SK-N-MC (cell line): ENCODE results near the gene ZSCAN12.
"Not testable (repeated sequence)": the region's sequence is repeated elsewhere in the genome, so short reads cannot be mapped to it uniquely, and the experiment has no call there.

ENCODE experiments used
- DNase-seq: peaks from one replicate; pipeline ENCODE4 v3.0.0-alpha.2; 2011; ENCODE audit warnings: low read depth, low spot score
- H3K27ac ChIP-seq: fragments of 200-600 bp; sonication (generic); 2 replicates; pipeline ENCODE4 v1.5.1; 2016; ENCODE audit warnings: mixed run types
- H3K36me3 ChIP-seq: fragments of 200-600 bp; sonication (generic); 2 replicates; pipeline ENCODE4 v1.6.1; 2017; ENCODE audit warnings: antibody characterized with exemption, low read length, mixed read lengths; ENCODE audit not compliant: insufficient read depth
- H3K4me3 ChIP-seq: fragments of 200-600 bp; sonication (generic); 2 replicates; pipeline ENCODE4 v1.5.1; 2016
- H3K9ac ChIP-seq: fragments of 200-600 bp; sonication (generic); 2 replicates; pipeline ENCODE4 v1.8.0; 2017; ENCODE audit warnings: mixed run types, mixed read lengths; ENCODE audit not compliant: insufficient read length
- H3K9me3 ChIP-seq: fragments of 200-600 bp; sonication (generic); 2 replicates; pipeline ENCODE4 v1.6.1; 2017; ENCODE audit warnings: low read depth, mild to moderate bottlenecking, antibody characterized with exemption, low read length, moderate library complexity, mixed read lengths
- EZH2 ChIP-seq: fragments of 200-600 bp; sonication (generic); IDR thresholded peaks from one replicate; pipeline ENCODE4 v1.6.1; 2017; ENCODE audit warnings: antibody characterized with exemption
- FOXP2 ChIP-seq: optimal IDR thresholded peaks from 2 replicates; pipeline ENCODE3; 2011; ENCODE audit warnings: mild to moderate bottlenecking, moderate library complexity; ENCODE audit not compliant: insufficient read depth; ENCODE audit errors: extremely low read length, control extremely low read depth
- POLR2AphosphoS5 ChIP-seq: IDR thresholded peaks from 2 replicates; pipeline ENCODE4 v1.6.1; 2012; ENCODE audit warnings: mild to moderate bottlenecking, low read depth, low read length, borderline replicate concordance

The ZSCAN12 gene

GRCh38 chr6:28433119-28433518 is 33.6 kb upstream of the ZSCAN12 start:
- TF ChIP-seq POLR2AphosphoS5 (no peak), EZH2 (no peak), FOXP2 (no peak)
- Histone ChIP-seq H3K9me3 (no peaks in the 10 kb centered on the region), H3K4me3 (no peak overlapping the region), H3K9ac (no peak overlapping the region), H3K27ac (no peak overlapping the region), H3K36me3 (peaks cover 7% of the 10 kb centered on the region; the same call in 1 of the 2 replicates)
- DNase-seq: no peak

GRCh38 chr6:28429781-28430180 is 30.2 kb upstream of the ZSCAN12 start:
- H3K27ac ChIP-seq: no peak overlapping the region
- DNase-seq: no peak
- no peak overlapping the region for H3K9ac ChIP-seq
- TF ChIP-seq EZH2 (no peak), FOXP2 (no peak), POLR2AphosphoS5 (no peak)
- peaks cover 22% of the 10 kb centered on the region; the same call in 1 of the 2 replicates for H3K36me3 ChIP-seq
- H3K4me3 ChIP-seq: no peak overlapping the region
- H3K9me3 ChIP-seq: no peaks in the 10 kb centered on the region

DNA sequence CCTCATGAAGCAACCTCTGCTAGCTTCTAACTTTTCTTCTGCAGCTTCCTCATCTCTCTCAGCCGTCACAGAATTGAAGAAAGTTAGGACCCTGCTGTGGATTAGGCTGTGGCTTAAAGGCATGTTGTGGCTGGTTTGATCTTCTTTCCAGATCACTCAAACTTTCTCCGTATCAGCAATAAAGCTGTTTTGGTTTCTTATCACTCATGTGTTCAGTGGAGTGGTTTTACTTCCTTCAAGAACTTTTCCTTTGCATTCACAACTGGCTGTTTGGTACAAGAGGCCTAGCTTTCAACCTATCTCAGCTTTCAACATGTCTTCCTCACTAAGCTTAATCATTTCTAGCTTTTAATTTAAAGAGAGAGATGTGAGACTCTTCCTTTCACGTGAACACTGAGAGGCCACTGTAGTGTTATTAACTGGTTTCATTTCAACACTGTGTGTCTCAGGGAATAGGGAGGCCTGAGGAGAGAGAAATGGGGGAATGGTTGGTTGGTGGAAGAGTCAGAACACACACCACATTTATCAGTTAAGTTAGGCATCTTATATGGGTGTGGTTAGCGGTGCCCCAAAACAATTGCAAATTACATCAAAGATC is 26.5 kb upstream of the ZSCAN12 start:
- Histone ChIP-seq H3K4me3 (no peak overlapping the region), H3K27ac (no peak overlapping the region), H3K36me3 (peaks cover 30% of the 10 kb centered on the region), H3K9ac (no peak overlapping the region), H3K9me3 (no peaks in the 10 kb centered on the region)
- no peak for TF ChIP-seq POLR2AphosphoS5
- no peak for TF ChIP-seq FOXP2
- no peak for TF ChIP-seq EZH2
- no peak for DNase-seq

- Histone ChIP-seq H3K9ac (no peak overlapping the region), H3K9me3 (no peaks in the 10 kb centered on the region), H3K27ac (no peak overlapping the region), H3K4me3 (no peak overlapping the region), H3K36me3 (peaks cover 30% of the 10 kb centered on the region)
- no peak for TF ChIP-seq EZH2
- TF ChIP-seq FOXP2: no peak
- no peak for TF ChIP-seq POLR2AphosphoS5
- no peak for DNase-seq
Observed at GRCh38 chr6:28424163-28424562, 24.6 kb upstream of the ZSCAN12 start.

DNA sequence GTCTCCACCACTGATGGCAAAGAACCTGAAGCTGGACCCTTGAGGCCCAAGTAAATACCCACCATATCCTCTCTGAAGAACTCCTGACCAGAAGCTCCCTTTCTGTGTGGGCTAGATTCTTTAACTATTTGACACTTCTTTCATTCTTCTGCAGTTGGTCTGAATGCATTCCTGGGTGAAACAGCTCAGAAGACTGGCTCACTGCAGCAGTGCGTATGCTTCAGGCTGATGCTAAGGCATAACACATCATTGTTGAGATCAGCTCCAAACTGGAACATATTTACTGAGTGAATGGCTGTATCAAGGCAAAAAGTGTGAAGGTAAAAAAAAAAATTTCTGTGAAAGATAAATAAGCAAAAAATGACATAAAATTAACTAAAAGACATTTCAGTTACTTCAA is 24.0 kb upstream of the ZSCAN12 start:
- Histone ChIP-seq H3K27ac (no peak overlapping the region), H3K36me3 (peaks cover 30% of the 10 kb centered on the region), H3K9ac (no peak overlapping the region), H3K9me3 (no peaks in the 10 kb centered on the region), H3K4me3 (no peak overlapping the region)
- DNase-seq: no peak
- TF ChIP-seq FOXP2 (no peak), EZH2 (no peak), POLR2AphosphoS5 (no peak)

GRCh38 chr6:28413681-28414080 is 14.1 kb upstream of the ZSCAN12 start:
- no peaks in the 10 kb centered on the region for H3K9me3 ChIP-seq
- H3K36me3 ChIP-seq: no peaks in the 10 kb centered on the region
- H3K4me3 ChIP-seq: no peak overlapping the region
- TF ChIP-seq FOXP2 (no peak), POLR2AphosphoS5 (no peak), EZH2 (no peak)
- DNase-seq: no peak
- no peak overlapping the region for H3K9ac ChIP-seq
- no peak overlapping the region for H3K27ac ChIP-seq

- Histone ChIP-seq H3K27ac (no peak overlapping the region), H3K9me3 (no peaks in the 10 kb centered on the region), H3K36me3 (no peaks in the 10 kb centered on the region), H3K9ac (no peak overlapping the region), H3K4me3 (no peak overlapping the region)
- TF ChIP-seq EZH2: no peak
- no peak for TF ChIP-seq POLR2AphosphoS5
- no peak for TF ChIP-seq FOXP2
- no peak for DNase-seq
Observed at GRCh38 chr6:28410767-28411166, 11.2 kb upstream of the ZSCAN12 start.

- Histone ChIP-seq H3K9me3 (no peaks in the 10 kb centered on the region), H3K4me3 (no peak overlapping the region), H3K27ac (no peak overlapping the region), H3K36me3 (no peaks in the 10 kb centered on the region), H3K9ac (no peak overlapping the region)
- DNase-seq: no peak
- TF ChIP-seq POLR2AphosphoS5 (no peak), EZH2 (no peak), FOXP2 (no peak)
Observed at GRCh38 chr6:28408076-28408802, 8.7 kb upstream of the ZSCAN12 start.

DNA sequence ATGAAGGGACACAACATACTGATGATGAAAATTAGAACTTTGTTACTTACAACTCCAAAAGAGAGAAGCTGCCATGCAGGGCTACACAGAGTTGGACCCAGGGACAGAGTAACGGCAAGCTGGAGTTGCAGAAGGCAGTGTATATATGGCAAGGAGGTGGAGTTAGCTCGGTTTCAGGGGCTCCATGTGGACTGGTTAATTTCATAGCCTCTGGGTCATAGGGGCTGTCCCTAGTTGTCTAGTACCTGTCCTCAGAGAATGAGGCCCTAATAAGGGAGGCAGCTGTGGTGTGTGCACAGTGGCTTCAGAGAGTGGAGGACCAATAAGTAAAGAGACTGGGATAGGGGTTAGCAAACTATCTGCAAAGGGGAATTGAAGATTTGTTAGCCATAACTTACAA is 7.9 kb upstream of the ZSCAN12 start:
- Histone ChIP-seq H3K27ac (no peak overlapping the region), H3K36me3 (no peaks in the 10 kb centered on the region), H3K9ac (no peak overlapping the region), H3K4me3 (no peak overlapping the region), H3K9me3 (no peaks in the 10 kb centered on the region)
- TF ChIP-seq POLR2AphosphoS5: no peak
- TF ChIP-seq FOXP2: no peak
- no peak for TF ChIP-seq EZH2
- DNase-seq: no peak

- not testable (repeated sequence) for H3K27ac ChIP-seq
Observed at GRCh38 chr6:28403923-28404322, 4.4 kb upstream of the ZSCAN12 start.

More at GRCh38 chr6:28403923-28404322, 4.4 kb upstream of the ZSCAN12 start:
- H3K9me3 ChIP-seq, H3K9ac ChIP-seq, H3K4me3 ChIP-seq, DNase-seq, H3K36me3 ChIP-seq: not testable (repeated sequence)
